Midbrain (tissue), 1 donor: Measurements from ENCODE around the gene HELZ.

ENCODE experiments used
- DNase-seq: peaks from one replicate; lab custom pipeline; 2025; lab: John Stamatoyannopoulos, UW

HELZ gene

GRCh38 chr17:67078292-67078691 is 166.7 kb downstream of the HELZ start:
- DNase-seq: no peak

- no peak for DNase-seq
Observed at GRCh38 chr17:67076290-67076689, 168.7 kb downstream of the HELZ start.

- DNase-seq: no peak
Observed at GRCh38 chr17:67074781-67075180, 170.2 kb downstream of the HELZ start.

GRCh38 chr17:67072885-67073284 is 172.1 kb downstream of the HELZ start:
- DNase-seq: no peak

- DNase-seq: no peak
Observed at GRCh38 chr17:67071595-67071994, 173.4 kb downstream of the HELZ start.

- DNase-seq: no peak
Observed at GRCh38 chr17:67069603-67070136, 175.3 kb downstream of the HELZ start.

GRCh38 chr17:67068999-67069398 is 176.0 kb downstream of the HELZ start:
- DNase-seq: no peak

- DNase-seq: no peak
Observed at GRCh38 chr17:67067571-67068482, 177.2 kb downstream of the HELZ start.

- DNase-seq: no peak
Observed at GRCh38 chr17:67066717-67067116, 178.3 kb downstream of the HELZ start.

- no peak for DNase-seq
Observed at GRCh38 chr17:67063141-67063540, 181.9 kb downstream of the HELZ start.

GRCh38 chr17:67059372-67059771 is 185.6 kb downstream of the HELZ start:
- DNase-seq: peak; percentile 35

GRCh38 chr17:67058036-67058435 is 187.0 kb downstream of the HELZ start:
- DNase-seq: no peak

- DNase-seq: no peak
Observed at GRCh38 chr17:67056746-67057490, 188.1 kb downstream of the HELZ start.

GRCh38 chr17:67055811-67056745 is 188.9 kb downstream of the HELZ start:
- DNase-seq: no peak

- DNase-seq: no peak
Observed at GRCh38 chr17:67055041-67055443, 190.0 kb downstream of the HELZ start.

GRCh38 chr17:67054608-67055007 is 190.4 kb downstream of the HELZ start:
- no peak for DNase-seq

GRCh38 chr17:67054011-67054591 is 190.9 kb downstream of the HELZ start:
- DNase-seq: no peak

- no peak for DNase-seq
Observed at GRCh38 chr17:67053438-67054000, 191.5 kb downstream of the HELZ start.

- no peak for DNase-seq
Observed at GRCh38 chr17:67052720-67053437, 192.1 kb downstream of the HELZ start.

- no peak for DNase-seq
Observed at GRCh38 chr17:67051837-67052236, 193.2 kb downstream of the HELZ start.
